ENCODE data around the gene TACO1. TPM values are rescaled to one million over a fixed set of nuclear protein-coding genes. Genes with fewer than 3 reads are reported as not detected.
A peak's percentile ranks its signal among the peaks of the same experiment; 100 is the strongest.

TACO1 gene
- total RNA-seq, 1 donor from 2014 or later = 16.1 TPM

DNA sequence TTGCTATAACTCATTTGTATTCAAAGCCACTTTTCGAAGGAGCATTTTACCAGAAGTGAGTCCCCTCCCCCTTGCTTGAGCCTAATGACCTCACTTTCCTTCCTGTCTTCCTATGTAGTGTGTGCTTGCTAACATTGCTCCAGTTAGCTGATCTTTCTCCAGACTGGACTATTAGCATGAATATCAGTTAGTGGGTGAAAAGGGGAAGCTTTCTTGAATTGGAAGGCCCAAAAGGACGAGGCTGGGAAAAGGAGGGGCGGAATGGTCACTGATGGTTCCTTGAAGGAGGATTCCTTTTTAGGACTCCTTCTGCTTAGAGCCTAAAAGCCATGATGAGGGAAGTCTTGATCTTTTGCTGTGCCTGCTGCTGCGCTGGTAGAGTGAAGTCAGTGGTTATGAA is 33.5 kb downstream of the TACO1 start:
- H3K9me3 ChIP-seq = no peaks in the 10 kb centered on the region
- peaks cover 64% of the 10 kb centered on the region for H3K36me3 ChIP-seq
- DNase-seq (no peak), ATAC-seq (peak; percentile 71)
- peak overlapping the region; percentile 48 for H3K27ac ChIP-seq
- intact Hi-C loops (cut with DNase I) = no loop called here
- TF ChIP-seq, protein P1, sequence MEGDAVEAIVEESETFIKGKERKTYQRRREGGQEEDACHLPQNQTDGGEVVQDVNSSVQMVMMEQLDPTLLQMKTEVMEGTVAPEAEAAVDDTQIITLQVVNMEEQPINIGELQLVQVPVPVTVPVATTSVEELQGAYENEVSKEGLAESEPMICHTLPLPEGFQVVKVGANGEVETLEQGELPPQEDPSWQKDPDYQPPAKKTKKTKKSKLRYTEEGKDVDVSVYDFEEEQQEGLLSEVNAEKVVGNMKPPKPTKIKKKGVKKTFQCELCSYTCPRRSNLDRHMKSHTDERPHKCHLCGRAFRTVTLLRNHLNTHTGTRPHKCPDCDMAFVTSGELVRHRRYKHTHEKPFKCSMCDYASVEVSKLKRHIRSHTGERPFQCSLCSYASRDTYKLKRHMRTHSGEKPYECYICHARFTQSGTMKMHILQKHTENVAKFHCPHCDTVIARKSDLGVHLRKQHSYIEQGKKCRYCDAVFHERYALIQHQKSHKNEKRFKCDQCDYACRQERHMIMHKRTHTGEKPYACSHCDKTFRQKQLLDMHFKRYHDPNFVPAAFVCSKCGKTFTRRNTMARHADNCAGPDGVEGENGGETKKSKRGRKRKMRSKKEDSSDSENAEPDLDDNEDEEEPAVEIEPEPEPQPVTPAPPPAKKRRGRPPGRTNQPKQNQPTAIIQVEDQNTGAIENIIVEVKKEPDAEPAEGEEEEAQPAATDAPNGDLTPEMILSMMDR (IDR thresholded peaks at IDR 0.05) = no peak
- peaks cover 32% of the 10 kb centered on the region for H3K4me1 ChIP-seq
- no peaks in the 10 kb centered on the region for H3K27me3 ChIP-seq
- no peak overlapping the region for H3K4me3 ChIP-seq

DNA sequence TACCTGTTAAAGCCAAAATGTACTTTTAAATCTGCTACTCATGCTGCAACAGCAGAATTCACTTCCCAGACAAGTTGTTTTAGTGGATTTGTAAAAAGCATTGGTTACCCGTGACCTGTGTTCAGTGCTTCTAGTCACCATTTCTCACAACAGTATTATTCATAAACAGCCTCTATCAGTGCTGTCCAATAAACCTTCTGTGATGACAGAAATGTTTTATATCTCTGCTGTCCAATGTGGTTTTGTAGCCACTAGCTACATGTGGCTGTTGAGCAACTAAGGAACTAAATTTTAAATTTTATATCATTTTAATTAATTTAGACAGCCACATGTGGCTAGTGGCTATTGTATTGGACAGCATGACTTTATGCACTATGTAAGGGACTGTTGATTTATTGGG is 34.1 kb downstream of the TACO1 start:
- no peak overlapping the region for H3K27ac ChIP-seq
- TF ChIP-seq, protein P1 (IDR thresholded peaks at IDR 0.05) = no peak
- no peak overlapping the region for H3K4me3 ChIP-seq
- no peaks in the 10 kb centered on the region for H3K27me3 ChIP-seq
- DNase-seq = no peak
- no peaks in the 10 kb centered on the region for H3K9me3 ChIP-seq
- peaks cover 64% of the 10 kb centered on the region for H3K36me3 ChIP-seq
- intact Hi-C loops (cut with DNase I) = no loop called here
- no peak for ATAC-seq
- H3K4me1 ChIP-seq = peaks cover 27% of the 10 kb centered on the region

DNA sequence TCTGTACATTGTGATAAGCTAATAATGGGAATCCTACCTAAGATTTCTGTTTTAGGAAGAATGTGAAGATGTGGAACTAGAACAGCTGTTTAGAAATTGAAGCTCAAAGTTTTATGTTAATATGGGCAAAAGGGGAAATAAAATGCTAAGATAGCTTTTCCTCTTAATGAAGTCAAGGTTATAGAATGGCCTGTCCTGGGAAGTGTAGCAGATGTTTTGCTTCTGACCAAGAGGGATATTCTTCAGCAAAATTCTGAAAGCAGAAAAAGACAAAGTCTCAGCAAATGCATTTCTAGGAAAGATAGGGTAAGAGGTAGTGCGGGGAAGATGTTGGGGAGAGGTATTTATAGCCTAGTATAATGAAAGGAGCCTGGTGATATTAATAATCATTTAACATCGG is 34.6 kb downstream of the TACO1 start:
- TF ChIP-seq, protein P1 (IDR thresholded peaks at IDR 0.05) = no peak

DNA sequence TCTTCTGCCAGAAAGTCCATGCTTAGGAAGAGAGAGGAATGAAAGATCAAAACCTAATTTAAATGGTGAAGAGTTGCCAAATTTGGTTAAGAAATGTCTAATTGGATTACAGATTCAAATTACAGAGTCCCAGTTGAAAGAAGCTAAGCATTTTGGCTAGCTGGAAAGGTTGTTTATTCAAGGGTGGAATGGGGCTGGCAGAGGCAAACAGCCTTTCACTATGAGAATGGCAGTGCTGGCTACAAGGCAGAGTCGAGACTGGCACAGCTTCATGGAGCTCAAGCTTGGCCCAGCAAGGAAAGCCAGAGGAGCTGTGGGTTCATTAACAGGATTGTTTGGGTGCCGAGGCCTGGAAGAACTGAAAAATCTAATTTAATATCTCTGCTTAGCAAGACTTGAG is 35.1 kb downstream of the TACO1 start:
- TF ChIP-seq, protein P1 (IDR thresholded peaks at IDR 0.05) = no peak
- H3K27me3 ChIP-seq = no peaks in the 10 kb centered on the region
- H3K4me1 ChIP-seq = peaks cover 20% of the 10 kb centered on the region
- ATAC-seq = no peak
- H3K36me3 ChIP-seq = peaks cover 64% of the 10 kb centered on the region
- no peak overlapping the region for H3K27ac ChIP-seq
- DNase-seq = no peak
- H3K4me3 ChIP-seq = no peak overlapping the region
- intact Hi-C loops (cut with DNase I) = no loop called here
- no peaks in the 10 kb centered on the region for H3K9me3 ChIP-seq

More for the DNA sequence above, 34.6 kb downstream of the TACO1 start:
- DNase-seq (no peak), ATAC-seq (no peak)
- intact Hi-C loops (cut with DNase I) = no loop called here
- Histone ChIP-seq H3K36me3 (peaks cover 64% of the 10 kb centered on the region), H3K4me1 (peaks cover 24% of the 10 kb centered on the region), H3K9me3 (no peaks in the 10 kb centered on the region), H3K27ac (no peak overlapping the region), H3K4me3 (no peak overlapping the region), H3K27me3 (no peaks in the 10 kb centered on the region)

DNA sequence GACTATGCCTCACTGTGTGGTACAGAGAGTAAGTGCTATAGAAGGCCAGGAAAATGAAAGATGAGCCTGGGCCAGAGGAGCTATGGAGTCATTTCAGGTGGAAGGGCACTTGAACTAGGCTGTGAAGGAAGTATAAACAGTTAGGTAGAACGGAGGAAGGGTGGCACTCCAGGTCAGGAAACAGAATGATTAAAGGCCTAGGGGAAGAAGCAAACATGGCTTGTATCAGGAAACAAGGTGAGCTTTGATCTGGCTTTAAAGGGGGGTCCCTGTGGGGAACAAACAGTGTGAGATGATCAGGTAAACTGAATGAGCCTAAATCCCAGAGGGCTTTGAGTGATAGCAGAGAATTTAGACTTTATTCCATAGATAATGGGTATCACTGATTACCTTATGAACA is 38.4 kb downstream of the TACO1 start:
- no peak overlapping the region for H3K27ac ChIP-seq
- intact Hi-C loops (cut with DNase I) = no loop called here
- no peak for DNase-seq

More for the DNA sequence above, 38.4 kb downstream of the TACO1 start:
- peaks cover 14% of the 10 kb centered on the region for H3K4me1 ChIP-seq
- TF ChIP-seq, protein P1 (IDR thresholded peaks at IDR 0.05) = no peak
- peak; percentile 32 for ATAC-seq
- H3K27me3 ChIP-seq = no peaks in the 10 kb centered on the region
- no peaks in the 10 kb centered on the region for H3K9me3 ChIP-seq
- no peak overlapping the region for H3K4me3 ChIP-seq
- peaks cover 52% of the 10 kb centered on the region for H3K36me3 ChIP-seq
